A549 treated with AZD2906 at 1 μM for 4 hours (cell line): ENCODE data around the gene ATP5PB. TPM values are rescaled to one million over a fixed set of nuclear protein-coding genes. Genes with fewer than 3 reads are reported as not detected.

ENCODE experiments used
- total RNA-seq: library from RNA; stranded (reverse); fragments of 200-300 nt; extraction: Qiagen RNA extraction; gene quantifications from 5 replicates; pipeline ENCODE4 v1.2.3, GENCODE V29; 2022

Gene ATP5PB
- total RNA-seq = 229 to 276 TPM (median 243 TPM) in 5 replicates

DNA sequence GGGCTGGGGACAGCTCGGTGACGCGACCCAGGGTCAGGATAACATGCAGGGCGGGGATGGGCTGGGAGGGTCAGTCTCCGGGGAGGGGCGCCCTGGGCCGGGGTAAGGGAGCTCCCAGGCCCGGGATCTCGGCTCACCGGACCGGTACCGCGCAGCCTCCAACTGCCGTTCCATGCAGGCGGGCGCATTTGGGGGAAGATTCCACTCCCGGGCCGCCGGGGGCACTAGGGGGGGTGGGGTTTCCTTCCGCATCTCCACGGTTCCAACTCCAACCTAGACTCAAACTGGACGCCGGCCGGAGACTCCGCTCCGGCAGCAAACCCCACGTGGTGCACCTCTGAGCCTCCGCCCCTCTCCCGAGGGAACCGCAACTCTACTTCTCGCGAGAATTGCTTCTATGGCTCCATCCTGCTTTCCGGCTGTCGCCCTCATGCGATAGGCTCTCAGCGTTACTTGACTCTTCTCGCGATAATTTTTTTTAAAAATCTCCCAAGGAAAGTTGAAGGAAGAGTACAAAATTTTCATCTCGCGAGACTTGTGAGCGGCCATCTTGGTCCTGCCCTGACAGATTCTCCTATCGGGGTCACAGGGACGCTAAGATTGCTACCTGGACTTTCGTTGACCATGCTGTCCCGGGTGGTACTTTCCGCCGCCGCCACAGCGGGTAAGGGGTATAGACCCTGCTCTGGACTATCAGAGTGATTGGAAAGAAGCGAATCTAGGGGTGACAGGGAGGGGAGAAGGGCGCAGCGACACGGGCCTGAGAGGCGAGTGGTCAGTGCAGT is at the start of gene ATP5PB, which contains the start of gene WDR77:
Gene ATP5PB, plus strand, starts transcription at position 547 of the 785 bp plus-strand sequence. Its CDS starts 78 bp downstream, at position 625.
Gene WDR77, minus strand, starts transcription at position 339 of the 785 bp plus-strand sequence. Its CDS starts 87 bp downstream, at position 252.

GRCh38 chr1:111503585-111504060 is 54.4 kb downstream of the ATP5PB start, which contains the start of the genes ADORA3 and TMIGD3:
TSS of gene ADORA3 (minus strand) at chr1:111503633. CDS start at chr1:111503354, 279 bp downstream.
TSS of gene TMIGD3 (minus strand) at chr1:111503633. CDS start at chr1:111503354, 279 bp downstream.

Other genes starting within 250 kb of the ATP5PB start
- gene DENND2D, start 248.8 kb upstream of the ATP5PB start, total RNA-seq = 0.93 to 1.4 TPM (median 1.3 TPM) in 5 replicates
- gene CHI3L2, start 221.8 kb upstream of the ATP5PB start, total RNA-seq = 0.13 to 0.53 TPM (median 0.39 TPM) in 5 replicates
- not detected in 5 replicates for gene CHIA, start 158.6 kb upstream of the ATP5PB start, total RNA-seq
- 0.80 to 1.2 TPM (median 0.97 TPM) in 5 replicates for gene OVGP1, start 21.7 kb upstream of the ATP5PB start, total RNA-seq
- 33.8 to 50.4 TPM (median 47.0 TPM) in 5 replicates for gene WDR77, start 208 bp upstream of the ATP5PB start, total RNA-seq
- gene C1orf162, start 24.5 kb downstream of the ATP5PB start, total RNA-seq = 0.06 to 0.24 TPM (median 0.11 TPM) in 5 replicates
- not detected in 5 replicates for gene ADORA3, start 54.2 kb downstream of the ATP5PB start, total RNA-seq
- gene TMIGD3, start 54.2 kb downstream of the ATP5PB start, total RNA-seq = 0.08 TPM in 1 of 5 replicates, not detected in the others
- gene RAP1A, start 170.3 kb downstream of the ATP5PB start, total RNA-seq = 28.7 to 37.1 TPM (median 33.7 TPM) in 5 replicates